HG02885 (cell line): Measurements from ENCODE around the gene SLC25A3.

ENCODE experiments used
- ATAC-seq: cut with Tn5 transposase; IDR thresholded peaks from one replicate; pipeline ENCODE4 v1.9.1; 2021; ENCODE audit warnings: mild to moderate bottlenecking; ENCODE audit not compliant: unreplicated experiment, poor library complexity

Gene SLC25A3

DNA sequence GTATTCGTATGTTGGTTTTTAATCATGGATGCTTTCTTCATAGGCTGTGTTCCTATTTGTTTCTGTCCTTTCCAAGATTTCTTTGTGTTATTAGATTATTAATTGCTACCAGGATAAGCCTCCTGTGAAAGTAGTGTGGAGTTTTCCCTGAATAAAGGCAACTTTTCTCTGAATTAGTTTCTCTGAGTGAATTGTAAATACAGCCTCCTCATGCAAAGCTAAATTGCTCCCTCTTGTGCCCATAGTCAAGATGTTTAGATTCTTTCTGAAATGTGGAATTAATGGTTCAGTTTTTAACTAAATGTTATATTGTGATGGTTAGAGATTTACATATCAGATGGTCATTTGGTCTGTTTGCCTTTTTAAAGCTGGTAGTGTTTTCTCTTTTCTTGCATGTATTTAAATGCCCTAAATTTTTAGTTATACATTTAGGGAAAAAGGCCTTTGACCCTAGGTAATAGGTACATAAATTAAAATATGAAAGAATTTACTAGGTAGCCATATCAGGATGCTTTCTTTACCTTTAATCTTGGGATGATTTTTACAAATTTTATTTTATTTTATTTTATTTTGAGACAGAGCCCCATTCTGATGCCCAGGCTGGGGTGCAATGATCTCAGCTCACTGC lies 60.5 kb downstream of the SLC25A3 start:
- ATAC-seq: no peak
